Activated naive CD8-positive, alpha-beta T cell treated with anti-CD3 and anti-CD28 coated beads, Interleukin-2, amount 50 U/mL, for 16 hours (primary cell): Measurements from ENCODE around the gene CCDC179.
A peak's percentile ranks its signal among the peaks of the same experiment; 100 is the strongest.

Source experiments
- DNase-seq: peaks from one replicate; pipeline ENCODE4 v3.0.0-alpha.2; 2020; ENCODE audit warnings: low read depth, low spot score

CCDC179 gene

DNA sequence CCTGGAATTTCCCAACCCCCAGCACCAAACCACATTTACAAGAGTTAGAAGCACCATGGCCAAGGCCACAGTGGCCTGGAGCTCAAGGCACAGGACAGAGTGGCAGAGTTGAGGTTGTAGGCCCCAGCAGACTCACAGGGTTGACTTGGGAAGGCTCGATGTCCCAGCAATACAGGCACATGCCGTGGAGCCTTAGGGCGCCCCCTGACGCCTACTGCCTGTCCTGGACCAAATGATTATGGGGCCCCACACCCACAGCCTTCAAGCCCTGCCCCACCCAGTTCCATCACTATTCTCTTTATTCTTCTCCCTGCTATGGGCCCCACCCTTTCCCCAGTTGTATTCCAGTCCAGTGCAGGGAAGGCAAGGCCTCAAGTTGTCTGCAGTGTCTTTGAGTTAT is at the start of gene CCDC179:
Gene CCDC179 (minus strand): TSS at position 234 of the 400 bp plus-strand sequence. CDS start 53 bp downstream, at position 181.
- DNase-seq, result no peak

DNA sequence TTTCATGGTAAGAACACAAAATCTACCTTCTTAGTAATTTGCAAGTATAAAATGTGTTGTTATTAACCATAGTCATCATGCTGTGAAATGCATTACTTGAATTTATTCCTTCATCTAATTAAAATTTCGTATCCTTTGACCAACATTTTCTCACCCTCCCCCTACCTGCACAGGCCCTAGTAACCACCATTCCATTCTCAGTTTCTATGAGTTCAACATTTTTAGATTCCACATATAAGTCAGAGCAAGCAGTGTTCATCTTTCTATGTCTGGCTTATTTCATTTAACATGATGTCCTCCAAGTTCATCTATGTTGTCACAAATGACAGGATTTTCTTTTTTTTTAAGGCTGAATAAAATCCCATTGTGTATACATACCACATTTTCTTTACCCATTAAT is 43.5 kb upstream of the CCDC179 start:
- DNase-seq, result no peak

DNA sequence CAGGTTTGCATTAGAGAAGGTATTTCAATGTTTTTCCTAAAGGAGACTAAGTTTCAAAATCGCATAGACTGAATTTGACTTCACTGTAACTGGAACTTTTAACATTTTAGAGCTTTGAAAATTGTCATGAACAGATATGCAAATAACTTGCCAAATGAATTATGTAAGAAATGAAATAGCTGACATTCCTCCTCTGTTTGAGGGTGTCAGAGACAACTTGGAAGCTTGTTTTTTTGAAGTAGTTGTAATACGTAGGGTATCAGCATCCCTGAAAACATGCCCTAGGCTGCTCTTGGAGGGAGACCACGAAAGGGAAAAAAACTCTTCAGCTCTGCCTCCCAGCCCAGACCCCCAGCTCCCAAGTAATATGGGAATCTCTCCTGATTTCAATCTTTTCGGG is 41.3 kb upstream of the CCDC179 start:
- no peak for DNase-seq

DNA sequence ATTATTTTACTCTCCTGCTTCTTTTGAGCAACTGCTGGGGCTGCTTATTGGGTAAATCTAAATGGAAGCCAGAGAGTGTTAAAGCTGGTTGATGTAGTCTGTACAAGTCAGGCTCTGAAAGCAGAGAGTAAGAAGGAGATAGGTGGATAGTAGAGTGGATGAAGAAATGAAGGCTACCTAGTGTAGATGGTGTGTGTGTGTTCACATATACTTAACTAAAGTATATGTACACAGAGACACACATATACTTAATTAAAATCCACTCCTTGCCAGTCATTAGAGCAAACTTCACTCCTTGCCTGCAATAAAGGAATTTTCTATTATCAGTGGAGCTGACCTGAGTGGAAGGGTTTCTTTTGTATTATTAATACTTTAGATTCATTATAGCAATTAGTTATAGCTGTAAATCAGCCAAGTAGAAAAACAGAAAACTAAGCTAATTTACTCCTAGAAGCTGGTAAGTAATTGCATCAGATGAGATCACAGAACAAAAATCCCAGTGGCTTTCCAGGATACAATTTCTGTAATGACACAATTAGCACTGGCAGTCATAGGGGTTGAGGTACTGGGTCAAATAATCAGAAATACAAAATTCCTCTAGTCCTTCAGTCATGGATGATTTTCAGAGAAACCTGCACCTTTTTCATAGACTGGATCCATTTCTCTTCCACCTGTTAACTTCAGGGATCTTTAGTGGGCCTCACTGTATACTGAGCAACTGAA is 40.7 kb upstream of the CCDC179 start:
- DNase-seq, result no peak

DNA sequence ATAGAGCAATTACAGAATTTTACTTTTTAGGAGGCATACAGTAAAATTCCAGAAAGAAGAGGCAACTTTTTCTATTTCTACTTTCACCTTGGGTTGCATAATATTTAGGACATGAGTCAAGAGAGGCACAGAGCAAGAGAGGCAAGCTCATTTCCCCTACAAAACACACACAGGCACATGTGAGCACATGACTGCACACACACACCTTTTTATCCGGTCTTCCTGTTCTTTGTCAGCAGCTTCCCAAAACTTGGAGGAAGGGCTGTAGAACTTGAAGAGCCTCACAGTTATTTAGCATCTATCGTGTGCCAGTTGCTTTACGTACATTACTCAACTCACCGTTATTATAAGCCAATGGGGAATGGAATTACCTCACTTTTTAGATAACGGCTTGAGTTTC is 37.8 kb upstream of the CCDC179 start:
- DNase-seq, result no peak

DNA sequence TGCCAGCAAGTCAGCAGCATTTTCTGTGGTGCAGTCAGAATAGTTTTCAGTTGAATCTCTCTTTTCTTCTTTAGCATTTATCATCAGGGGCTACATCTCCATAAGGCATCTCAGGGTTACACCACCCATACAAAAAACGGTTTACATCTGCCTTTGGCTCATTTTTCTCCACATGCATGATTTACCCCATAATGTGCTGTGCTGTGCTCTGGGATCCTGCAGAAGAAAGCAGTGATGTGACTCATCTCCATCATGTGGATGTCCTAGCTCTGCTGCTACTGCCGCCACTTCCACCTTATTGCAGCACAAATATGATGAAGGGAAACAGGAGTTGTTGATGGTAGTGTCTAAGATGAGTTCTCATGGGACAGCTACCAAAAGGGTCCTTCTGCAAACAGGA is 30.0 kb upstream of the CCDC179 start:
- no peak for DNase-seq

DNA sequence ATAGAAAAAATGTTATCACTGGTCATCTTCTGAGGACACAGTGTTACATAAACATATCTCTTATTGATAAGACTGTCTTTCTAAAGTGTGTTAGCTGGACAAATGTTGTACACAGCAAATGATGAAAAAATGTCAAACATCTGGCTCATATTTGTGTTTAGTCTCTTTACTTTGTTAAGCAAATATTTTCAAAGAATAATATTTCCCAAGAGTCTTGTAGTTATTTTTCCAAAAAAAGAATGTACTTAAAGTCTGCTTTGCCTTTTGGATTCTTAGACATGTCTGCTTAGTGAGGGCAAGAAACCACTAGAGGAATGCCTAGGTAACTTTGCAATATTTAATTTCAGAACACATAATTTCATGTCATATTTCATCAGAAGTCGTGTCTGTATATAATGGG is 23.9 kb upstream of the CCDC179 start:
- DNase-seq, result no peak

DNA sequence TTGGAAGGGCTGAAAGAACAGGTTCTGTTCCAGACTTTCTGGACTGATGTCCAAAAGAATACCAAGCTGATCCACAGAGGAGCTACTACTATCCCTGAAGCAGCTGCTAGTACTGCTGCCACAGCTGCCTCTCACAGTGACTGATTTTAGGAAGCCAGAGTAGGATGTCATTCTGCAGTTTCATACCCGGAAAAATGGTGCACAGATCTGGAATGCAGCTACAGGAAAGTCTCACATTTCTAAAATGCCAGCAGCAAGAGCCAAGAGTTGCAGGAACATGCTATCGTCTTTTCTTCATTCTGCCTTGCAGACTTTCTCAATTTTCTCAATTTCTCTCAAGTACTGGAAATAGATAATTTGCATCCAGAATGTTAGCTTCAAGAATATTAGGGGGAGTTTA is 19.4 kb upstream of the CCDC179 start:
- DNase-seq, result no peak

DNA sequence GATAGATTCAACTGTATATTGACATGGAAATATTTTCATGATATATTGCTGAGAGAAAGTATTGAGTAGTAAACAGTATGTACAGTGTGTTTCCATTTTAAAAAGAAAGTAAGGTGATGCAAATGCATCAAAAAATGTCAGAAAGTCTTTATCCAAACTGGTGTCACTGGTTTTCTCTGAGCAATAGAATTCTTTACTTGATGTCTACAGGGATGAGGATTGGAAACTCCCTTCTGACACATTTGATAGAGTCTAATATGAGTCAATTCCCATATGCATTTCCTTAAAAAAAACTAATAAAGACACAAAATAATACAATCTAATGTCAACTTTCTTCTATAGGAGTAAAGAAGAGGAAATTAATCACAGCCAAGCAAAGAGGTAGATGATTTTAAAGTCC is 18.3 kb upstream of the CCDC179 start:
- no peak for DNase-seq

DNA sequence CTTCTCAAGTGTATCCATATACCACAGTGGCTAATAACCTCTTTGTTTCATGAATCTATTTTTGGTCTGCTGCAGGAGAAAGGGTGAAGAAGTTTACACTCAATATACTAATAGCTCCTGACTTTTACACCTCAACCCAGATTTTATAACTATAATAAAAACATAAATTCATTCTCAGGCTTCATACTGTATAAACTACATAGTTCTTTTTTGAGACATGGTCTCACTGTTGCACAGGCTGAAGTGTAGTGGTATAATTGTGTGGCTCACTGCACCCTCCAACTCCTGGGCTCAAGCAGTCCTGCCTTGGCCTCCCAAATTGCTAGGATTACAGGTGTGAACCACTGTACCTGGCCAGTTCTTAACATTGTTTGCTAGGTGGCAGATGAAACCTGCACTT is 17.8 kb upstream of the CCDC179 start:
- no peak for DNase-seq

DNA sequence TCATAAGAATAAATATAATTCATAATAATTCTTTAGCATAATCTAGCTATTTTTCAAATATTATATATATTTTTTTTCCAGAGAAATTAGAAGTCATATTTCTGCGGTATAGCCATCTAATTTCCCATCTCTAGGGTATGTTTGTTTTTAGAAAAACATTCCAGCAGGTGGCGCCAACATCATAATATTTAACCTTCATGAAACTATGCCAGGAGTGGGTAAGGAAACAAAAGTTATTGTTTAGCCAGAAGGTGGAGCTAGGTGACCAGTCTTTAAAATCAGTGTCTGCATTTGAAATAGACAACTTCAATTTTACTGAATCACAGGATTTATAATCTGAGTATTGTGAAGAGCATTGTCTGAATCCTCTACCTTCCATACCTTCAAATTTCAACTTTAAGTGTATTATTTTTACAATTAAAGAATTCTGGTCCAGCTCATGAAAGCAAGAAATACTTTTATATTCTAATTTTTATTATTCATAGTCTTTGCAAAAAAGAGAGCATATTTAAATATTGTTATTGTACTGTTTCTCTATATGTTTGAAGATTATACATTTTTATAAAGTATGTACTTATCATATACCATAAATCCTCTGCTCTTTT is 15.7 kb upstream of the CCDC179 start:
- DNase-seq, result peak; percentile 11

DNA sequence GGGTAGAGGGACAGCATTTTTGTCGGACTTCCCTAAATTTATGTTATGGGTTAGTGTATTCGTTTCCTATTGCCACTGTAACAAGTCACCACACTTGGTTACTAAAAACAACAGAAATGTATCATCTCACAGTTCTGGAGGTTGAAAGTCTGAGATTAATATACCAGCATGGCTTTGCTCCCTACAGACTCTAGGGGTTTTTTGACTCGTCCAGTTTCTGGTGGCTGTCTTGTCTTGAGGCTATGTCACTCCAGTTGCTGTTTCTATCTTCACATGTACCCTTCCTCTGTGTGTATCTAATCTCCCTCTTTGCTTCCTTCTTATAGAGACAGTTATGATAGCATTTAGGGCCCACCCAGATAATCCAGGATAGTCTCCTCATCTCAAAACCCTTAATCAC is 9.1 kb upstream of the CCDC179 start:
- no peak for DNase-seq

DNA sequence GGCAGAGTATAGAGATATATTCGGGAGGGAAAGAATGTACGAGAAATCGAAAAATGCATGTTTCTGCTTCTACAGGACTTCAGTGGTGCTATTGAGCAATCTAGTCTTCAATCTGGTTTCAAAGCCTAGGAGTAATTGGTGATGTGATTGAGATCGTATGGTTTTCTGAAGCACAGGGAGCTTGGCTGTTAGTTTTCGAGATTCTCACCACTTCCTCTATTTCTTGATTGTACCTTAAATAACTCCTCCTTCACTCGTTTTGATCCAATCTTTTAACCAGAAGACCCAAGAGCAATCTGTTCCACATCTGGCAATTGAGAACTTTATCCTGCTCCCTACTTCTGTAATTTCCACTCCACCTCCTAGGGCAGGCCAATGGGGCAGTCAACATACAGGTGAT is 518 bp downstream of the CCDC179 start:
- no peak for DNase-seq

DNA sequence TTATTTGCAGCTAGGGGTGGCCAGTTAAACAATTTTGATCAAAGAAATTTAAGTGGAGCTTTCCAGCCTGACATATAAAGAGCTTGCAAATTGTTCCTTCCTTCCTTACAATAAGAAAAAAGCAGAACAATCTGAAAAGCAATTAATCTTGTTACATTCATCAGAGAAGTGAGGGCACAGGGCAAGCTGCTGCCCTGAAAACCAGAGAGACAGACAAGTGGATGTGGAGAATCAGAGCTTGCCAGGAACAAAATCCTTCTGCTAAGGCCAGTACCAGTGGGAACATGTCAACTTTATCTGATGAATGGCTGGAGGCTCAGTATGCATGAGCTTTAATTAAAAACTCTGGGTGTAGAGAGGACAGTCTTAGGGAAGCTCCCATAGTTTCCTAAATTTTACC is 8.8 kb downstream of the CCDC179 start:
- no peak for DNase-seq

DNA sequence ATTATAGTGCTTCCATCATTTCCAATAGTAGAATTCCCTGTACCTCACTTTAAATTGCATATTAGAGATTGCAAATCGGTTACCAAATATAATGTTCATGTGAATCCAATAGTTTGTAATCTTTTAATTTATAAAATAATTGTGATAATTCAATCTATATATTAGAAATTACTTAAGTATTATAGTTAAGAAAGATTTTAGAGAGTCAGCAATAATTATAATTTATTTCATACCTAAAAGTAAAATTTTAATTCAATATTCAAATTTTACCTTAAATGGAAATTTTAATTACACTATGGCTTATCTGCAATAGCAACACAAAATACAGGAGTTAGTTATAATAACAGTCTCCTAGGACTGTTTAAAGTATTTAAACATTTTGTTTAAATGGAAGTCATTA is 13.5 kb downstream of the CCDC179 start:
- DNase-seq, result no peak

DNA sequence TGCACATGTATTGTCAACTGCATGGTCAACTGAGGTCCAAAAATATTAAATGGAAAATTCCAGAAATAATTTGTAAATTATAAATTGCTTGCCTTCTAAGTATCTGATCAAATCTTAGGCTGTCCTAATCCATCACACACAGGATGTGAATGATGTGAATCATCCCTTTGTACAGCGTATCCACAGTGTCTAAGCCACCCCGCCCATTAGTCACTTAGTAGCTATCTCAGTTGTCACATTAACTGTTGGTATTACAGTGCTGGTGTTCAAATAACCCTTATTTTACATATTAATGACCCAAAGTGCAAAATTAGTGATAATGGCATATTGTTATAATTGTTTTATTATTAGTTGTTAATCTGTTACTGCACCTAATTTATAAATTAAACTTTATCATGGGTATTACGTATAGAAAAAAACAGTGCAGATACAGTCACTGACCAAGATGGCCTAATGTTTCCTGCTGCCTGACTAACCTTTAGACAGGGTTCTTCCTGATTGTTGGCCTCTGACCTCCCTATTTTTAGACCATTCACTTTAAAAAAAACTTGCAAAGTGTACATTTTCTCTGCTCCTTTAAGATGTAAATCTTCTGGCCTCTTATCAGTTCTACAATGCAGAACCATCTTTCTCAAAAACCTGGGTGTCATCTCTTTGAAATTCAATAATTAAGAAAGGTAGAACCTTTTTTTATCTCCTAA is 27.8 kb downstream of the CCDC179 start:
- DNase-seq, result no peak

DNA sequence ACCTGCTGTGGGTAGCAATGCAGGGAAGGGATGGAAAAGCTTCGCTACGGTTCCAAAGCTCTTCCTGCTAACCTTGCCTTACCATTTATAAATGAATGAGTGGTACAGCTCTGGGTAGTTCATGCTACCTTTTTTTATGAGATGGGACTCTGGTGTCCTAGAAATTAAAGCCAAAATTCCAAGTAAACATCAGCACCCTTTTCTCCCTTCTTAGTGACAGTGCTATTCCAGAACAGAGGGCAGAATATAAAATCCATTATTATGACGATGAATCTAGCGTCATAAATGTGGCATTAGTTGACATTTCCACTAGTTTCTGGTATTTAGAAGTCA is 30.2 kb downstream of the CCDC179 start:
- no peak for DNase-seq

DNA sequence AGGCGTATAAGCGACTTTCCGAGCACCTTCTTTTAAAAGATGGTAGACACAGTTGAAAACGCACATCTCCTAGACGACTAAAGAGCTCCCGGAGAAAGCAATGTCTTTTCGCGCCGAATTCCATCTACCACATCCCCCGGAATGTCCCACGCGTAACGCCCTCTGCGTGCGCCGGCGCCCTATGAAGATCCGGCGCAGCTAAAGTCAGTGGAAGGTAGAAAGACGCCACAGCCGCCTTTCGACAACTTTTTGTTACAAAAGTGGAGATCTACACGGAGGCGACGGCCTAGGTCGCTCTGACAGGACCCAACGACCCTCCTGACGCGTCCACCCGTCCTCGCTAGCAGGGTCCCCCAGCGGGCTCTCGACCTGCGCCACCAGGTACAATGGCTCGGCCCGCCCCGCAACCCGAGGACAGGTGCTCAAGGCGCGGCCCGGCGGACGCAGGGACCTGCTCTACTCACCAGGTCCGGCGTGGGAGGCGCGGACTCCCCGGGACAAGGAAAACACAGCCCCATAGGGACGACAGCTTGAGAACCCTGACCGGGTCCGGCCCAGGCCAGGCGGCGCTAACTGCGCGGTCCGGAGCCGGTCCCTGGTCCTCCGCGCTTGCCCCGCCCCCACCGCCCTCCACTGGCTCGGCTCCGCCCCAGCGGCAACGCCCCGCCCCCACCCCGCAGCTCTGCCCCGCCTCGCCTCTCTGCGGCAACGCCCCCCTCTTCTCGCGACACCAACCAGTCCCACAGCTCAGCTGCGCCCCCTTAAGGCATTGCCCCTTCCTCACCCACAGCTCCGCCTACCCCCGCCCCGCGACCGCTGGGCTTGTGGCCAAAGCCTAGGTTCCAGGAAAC is 30.8 kb downstream of the CCDC179 start, which contains the start of gene SVIP:
Gene SVIP (minus strand): TSS at position 571 of the 851 bp plus-strand sequence. CDS start 53 bp downstream, at position 518.
- DNase-seq, result peak; percentile 85

DNA sequence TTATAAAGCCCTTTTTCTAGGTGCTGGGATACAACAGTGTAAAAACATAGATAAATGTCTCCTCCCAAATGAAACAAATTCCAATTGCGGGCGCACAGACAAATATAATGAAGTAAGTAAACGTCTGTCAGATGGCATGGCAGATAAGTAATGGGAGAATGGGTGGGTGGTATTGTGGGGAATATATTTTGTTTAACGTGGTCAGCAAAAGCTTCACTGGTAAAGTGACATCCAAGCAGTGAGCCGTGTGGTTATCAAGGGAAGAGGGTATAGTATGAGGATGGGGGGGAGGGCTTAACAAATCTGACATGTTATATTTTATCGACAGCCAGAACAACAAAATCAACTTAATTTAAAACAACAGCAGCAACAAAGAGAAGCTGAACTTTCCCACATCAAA is 31.9 kb downstream of the CCDC179 start:
- no peak for DNase-seq

DNA sequence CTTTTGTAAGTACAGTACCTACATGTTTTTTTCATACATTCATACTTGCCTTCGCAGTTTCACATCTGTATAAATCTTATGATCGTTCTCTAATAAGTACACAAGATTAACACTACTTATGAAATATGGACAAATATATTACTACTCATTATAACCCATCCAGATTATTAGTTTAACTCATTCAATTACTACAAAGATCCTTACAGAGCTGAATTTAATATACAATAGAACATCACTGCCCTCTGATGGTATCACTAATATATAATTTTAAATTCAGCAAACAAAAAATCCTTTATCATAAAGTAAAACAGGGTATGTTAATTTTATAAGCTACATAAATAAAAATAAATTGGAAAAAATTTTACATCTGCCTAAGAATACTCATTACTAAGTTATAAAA is 38.1 kb downstream of the CCDC179 start:
- DNase-seq, result no peak

DNA sequence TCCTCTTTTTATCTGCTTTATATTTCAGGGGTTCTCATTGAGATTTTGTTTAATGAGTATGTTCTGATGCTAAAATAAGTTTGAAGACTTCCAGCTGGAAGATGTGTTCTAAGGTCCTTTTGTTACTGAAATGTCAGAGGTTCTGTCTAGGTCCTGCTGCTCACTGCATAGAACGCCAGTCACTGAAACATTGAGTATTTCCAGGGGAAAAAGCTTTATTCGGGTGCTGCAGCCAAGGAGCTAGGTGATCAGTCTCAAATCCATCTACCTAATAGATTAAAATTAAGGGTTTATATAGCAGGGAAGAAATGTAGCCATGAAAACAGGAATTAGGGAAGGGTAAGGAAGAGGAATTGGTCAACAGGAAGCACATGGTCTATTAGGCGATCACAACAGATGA is 50.4 kb downstream of the CCDC179 start:
- no peak for DNase-seq

DNA sequence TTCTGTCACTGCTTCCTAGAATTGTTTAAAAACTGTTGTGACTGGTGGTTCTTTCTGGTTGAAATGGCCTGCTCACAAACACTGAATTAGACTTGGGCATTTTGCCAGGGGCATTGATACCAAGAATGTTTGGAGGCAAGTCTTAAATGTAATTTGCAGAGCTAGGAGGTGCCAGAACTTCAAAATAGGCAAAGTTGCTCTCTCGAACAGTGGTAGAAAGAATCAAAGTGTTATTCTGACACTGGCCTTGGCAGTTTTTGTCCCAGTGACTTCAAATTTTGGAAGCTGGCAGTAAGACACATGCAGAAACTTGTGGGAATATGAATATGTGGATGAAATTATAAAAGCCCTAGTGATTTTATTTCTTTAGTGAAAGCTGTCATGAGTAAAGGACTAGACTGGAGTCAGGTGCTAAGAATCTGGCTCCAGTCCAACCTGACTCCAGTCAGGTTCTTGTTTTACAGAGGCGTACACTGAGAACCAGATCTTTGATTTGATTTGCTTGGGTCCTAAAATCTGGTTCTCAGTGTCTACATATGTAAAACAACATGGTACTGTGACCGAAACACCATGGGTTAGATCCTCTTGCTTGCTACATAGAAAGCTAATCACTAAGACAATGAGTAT is 51.6 kb downstream of the CCDC179 start:
- no peak for DNase-seq
